ENCODE results near the gene ATG4C.

DNA sequence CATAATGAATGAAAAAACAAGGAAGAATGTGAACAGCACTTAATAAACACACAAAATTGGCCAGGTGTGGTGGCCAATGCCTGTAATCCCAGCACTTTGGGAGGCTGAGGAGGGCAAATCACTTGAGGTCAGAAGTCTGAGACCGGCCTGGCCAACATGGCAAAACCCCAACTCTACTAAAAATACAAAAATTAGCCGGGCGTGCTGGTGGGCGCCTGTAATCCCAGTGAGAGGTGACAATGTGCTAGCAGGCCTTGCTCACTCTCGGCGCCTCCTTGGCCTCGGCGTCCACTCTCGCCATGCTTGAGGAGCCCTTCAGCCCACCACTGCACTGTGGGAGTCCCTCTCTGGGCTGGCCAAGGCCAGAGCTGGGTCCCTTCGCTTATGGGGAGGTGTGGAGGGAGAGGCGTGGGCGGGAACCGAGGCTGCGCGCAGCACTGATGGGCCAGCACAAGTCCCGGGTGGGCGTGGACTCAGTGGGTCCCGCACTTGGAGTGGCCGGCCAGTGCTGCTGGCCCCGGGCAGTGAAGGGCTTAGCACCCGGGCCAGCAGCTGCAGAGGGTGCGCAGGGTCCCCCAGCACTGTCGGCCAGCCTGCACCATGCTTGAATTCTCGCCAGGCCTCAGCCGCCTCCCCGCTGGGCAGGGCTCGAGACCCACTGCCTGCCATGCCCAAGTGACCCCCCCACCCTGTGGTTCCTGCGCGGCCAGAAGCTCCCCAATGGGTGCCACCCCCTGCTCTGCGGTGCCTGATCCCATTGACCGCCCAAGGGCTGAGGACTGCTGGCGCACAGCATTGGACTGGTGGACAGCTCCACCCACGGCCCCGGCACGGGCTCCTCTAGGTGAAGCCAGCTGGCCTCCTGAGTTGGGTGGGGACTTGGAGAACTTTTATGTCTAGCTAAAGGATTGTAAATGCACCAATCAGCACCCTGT, 30.6 kb upstream of the ATG4C start:
- no peak for TF ChIP-seq EZH2 (IDR thresholded peaks at IDR 0.05; ENCODE audit: low read depth)
- TF ChIP-seq, protein P1, sequence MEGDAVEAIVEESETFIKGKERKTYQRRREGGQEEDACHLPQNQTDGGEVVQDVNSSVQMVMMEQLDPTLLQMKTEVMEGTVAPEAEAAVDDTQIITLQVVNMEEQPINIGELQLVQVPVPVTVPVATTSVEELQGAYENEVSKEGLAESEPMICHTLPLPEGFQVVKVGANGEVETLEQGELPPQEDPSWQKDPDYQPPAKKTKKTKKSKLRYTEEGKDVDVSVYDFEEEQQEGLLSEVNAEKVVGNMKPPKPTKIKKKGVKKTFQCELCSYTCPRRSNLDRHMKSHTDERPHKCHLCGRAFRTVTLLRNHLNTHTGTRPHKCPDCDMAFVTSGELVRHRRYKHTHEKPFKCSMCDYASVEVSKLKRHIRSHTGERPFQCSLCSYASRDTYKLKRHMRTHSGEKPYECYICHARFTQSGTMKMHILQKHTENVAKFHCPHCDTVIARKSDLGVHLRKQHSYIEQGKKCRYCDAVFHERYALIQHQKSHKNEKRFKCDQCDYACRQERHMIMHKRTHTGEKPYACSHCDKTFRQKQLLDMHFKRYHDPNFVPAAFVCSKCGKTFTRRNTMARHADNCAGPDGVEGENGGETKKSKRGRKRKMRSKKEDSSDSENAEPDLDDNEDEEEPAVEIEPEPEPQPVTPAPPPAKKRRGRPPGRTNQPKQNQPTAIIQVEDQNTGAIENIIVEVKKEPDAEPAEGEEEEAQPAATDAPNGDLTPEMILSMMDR (conservative IDR thresholded peaks at IDR 0.05): no peak

All from PC-9 (cell line).